SIG-M5 treated with dmso at 0.1 percent for 504 hours (cell line): Measurements from ENCODE around the gene KRT9.
"Not testable (repeated sequence)": the region's sequence is repeated elsewhere in the genome, so short reads cannot be mapped to it uniquely, and the experiment has no call there.

Experiments
- DNase-seq: peaks from one replicate; lab custom pipeline; 2025; ENCODE audit not compliant: unreplicated experiment; lab: John Stamatoyannopoulos, UW

The KRT9 gene

GRCh38 chr17:41547921-41548843, 23.7 kb downstream of the KRT9 start:
- DNase-seq = peak; percentile 45

DNA sequence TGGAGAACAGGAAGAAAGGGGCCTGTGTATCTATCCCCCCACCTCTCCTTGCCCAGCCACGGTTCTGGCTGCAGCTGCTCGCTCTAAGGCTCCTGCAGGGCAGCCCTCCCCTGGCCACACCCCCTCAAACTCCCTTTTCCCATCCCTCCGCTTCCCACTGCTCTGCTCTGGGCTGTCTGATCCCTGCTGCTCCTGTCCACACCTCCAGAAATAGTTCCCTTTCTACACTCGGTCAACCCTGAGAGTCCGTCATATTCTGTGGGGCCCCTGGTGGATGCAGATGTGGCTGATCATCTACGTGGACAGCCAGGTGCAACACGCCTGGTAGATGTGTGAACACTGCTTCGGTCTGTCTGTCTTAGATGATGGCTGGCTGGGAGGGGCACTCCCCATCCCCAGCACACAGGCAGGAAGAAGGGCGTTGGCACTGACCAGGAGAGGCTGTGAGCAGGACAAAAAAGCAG, 24.4 kb downstream of the KRT9 start:
- no peak for DNase-seq

DNA sequence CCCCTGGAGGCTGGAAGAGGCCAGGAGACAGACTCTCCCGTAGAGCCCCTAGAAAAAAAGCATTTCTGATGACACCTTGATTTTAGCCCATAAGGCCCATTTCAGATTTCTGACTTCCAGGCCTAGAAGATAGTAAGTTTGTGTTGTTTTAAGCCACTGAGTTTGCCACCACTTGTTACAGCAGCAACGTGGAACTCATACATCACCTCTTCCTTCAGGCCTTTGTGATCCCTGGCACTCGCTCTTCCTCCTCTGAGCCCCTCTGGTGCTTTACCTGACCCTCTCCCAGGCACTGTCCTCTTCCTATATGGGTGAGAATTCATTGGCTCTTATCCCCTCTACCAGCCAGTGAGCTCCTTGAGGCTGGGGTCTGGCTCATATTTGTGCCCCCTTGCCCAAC, 25.0 kb downstream of the KRT9 start:
- no peak for DNase-seq

GRCh38 chr17:41545829-41546410, 25.9 kb downstream of the KRT9 start:
- no peak for DNase-seq

GRCh38 chr17:41544935-41545334, 26.9 kb downstream of the KRT9 start:
- DNase-seq = no peak

DNA sequence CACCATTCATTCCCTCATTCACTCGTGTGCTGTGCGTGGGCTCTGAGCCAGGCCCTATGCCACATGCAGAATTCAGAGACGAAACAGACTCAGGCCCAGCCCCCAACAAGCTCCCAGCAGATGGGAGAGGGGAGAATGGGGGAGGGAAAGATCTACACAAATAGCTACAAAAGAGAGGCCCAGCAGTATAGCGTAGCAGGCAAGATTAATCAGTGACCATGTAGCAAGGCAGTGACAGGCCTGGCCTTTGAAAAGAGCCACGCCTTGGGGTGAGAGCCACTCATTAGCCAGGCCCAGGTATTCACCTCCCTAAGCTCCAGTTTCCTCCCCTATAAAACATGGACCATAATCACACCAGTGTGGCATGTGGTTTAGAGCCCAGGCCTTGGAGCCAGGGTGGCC, 27.4 kb downstream of the KRT9 start:
- DNase-seq = no peak

GRCh38 chr17:41542786-41543185, 29.1 kb downstream of the KRT9 start:
- DNase-seq = not testable (repeated sequence)

DNA sequence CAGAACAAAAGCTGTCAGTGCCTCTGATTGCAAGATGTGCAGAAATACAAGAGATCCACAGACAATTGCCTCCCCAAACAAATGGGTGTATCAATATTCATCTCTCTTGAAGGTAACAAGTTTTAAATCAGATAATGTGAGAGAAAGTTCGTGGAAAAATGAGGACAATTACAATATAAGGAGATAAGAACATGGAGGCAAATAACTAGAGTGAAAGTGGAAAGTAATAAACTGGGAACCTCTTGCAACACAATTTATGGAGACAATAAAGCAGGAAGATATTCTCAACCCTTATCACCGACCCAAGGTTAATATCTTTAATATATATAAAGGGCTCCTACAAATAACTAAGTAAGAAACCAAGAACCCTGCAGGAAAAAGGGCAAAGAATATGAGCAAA, 29.5 kb downstream of the KRT9 start:
- no peak for DNase-seq

GRCh38 chr17:41540921-41541625, 30.8 kb downstream of the KRT9 start:
- no peak for DNase-seq

GRCh38 chr17:41539979-41540701, 31.7 kb downstream of the KRT9 start:
- DNase-seq = no peak

- no peak for DNase-seq
These were observed 32.8 kb downstream of the KRT9 start for GRCh38 chr17:41539071-41539492.

DNA sequence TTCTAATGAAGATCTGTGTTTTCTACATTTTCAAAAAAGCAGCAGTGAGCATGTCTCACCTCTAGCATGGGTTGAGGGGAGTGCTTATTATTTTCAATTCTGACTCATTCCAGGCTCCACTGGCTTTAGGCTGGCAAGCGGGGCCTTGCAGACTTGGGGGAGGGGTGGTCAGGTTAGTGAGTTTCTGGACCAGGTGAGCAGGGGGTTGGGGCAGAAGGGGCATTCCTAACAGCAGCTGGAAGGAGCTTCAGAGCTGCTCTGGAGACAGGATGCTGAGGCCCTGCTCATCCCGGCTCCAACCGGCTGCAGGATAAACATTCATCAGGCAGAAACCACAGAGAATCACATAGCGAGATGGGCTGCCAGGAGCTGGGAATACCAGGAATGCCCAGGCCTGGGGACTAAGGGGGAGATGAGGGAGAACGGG, 33.3 kb downstream of the KRT9 start:
- DNase-seq = no peak

DNA sequence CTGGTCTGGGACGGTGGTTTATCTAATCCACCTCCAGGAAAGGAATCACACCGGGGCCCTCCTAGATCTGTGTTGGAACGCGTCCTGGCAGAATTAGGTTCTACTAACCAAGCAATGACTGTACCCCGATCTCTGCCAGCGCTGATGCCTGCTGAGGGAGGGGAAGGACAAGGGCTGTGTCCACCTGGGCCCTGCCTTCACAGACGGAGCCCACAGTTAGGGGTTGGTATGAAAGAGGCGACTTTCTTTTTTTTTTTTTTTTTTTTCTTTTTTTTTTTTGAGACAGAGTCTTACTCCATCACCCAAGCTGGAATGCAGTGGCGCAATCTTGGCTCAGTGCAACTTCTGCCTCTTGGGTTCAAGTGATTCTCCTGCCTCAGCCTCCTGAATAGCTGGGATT, 33.9 kb downstream of the KRT9 start:
- DNase-seq = no peak

DNA sequence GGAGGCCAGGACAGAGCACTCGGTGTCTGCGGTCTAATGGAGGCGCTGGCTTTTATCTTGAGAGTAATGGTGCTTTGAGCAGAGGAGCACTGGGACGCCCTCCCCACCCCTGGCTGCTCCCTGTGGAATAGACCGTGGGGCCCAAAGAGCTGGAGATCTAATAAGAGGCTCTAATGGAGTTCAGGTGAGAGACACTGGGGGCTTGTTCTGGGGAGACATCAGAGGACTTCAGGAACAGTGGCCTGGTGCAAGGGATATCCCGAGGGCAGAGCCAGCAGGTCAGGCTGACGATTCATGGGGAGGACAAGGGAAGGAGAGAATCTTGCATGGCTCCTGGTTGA, 34.3 kb downstream of the KRT9 start:
- DNase-seq = no peak

DNA sequence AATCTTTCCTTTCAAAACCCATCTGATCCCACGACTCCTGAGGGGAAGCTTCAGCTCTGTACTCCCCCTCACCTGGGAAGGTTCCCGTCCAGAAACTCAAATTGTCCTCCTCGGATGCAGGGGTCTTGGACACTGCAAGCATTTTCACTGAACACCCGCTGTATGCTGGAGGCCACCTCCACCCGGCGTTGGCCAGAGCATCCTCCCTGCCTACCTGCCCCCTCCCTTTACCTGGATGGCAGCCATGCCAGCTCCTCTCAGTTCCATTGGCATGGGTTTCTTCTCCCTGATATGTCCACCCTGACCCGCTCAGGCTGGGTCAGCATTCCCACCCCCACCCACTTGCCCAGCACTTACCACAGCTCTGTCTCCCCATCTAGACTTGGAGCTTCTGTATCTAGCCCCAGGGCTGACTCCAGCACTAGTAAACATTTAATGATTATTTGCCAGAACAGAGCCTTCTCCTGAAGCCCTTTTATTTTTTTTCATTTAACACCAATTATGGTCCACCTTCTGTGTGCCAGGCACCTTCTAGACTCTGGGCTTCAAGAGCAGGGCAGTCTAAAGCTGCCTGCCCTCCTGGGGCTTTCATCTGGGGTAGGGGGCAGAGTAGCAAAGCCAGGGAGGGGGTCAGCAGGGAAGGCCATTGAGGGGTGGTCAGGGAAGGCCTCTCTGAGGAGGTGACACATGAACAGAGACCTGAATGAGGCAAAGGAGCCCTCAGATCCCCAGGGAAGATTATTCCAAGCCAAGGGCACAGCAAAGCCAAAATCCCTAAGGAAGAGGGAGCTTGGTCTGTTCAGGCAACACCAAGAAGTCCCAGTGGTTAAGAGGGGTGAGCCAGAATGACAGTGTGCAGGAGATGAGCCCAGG, 34.9 kb downstream of the KRT9 start:
- no peak for DNase-seq

GRCh38 chr17:41535764-41536481, 35.9 kb downstream of the KRT9 start:
- no peak for DNase-seq

- DNase-seq = no peak
These were observed 36.8 kb downstream of the KRT9 start for GRCh38 chr17:41534899-41535546.

DNA sequence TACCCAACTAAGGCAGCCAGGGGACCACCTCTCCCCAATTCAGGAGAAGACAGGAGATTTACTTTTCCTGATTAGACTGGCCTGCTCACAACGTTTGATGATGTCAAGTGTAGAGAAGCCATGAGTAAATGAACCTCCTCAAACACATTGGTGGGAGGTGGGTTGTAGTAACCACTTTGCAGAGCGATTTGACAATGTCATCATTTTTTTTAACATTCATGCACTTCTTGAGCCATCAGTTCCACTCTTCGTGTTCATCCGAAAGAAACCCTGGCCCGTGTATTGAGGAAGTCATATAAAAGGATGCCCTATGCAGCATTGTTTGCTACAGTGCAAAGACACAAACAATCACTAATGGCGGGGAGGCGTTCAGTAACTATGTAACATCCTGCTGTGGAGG, 38.2 kb downstream of the KRT9 start:
- DNase-seq = no peak

DNA sequence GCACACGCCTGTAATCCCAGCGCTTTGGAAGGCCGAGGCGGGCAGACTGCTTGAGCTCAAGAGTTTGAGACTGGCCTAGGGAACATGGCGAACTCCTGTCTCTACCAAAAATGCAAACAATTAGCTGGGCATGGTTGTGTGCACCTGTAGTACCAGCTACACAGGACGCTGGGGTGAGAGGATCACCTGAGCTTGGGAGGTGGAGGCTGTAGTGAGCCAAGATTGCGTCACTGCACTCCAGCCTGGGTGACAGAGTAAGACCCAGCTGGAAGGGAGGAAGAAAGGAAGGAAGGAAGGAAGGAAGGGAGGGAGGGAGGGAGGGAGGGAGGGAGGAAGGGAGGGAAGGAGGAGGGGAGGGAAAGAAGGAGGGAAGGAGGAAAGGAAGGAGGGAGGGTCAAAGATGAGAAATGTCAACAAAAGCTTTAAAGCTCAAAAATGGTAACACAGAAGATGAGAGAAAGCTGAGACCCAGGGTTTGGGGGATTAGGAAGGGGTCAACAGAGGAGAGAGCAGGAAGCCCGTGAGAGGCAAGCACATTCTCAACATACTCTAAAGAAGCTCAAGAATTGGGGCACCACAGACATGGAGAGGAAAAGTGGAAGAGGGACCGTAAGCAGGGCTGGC, 38.8 kb downstream of the KRT9 start:
- DNase-seq = no peak
